ENCODE data around the gene PPP6R3.
"Not testable (repeated sequence)": the region's sequence is repeated elsewhere in the genome, so short reads cannot be mapped to it uniquely, and the experiment has no call there.

PPP6R3 gene

DNA sequence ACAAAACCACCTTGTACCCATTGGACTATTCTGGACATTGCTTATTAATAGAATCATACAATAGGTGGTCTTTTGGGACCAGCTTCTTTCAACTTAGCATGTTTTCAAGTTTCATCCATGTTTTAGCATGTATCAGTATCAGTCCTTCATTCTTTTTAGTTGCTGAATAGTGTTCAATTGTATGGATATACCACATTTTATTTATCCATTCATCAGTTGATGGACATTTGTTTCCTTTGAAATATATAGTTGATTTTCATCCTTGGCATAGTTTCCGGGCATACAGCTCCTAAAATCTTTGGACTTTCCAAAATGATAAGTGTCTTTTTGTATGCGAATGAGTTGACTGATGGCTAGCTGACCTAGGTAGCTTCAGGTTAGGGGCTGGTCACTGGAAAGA lies 12.2 kb downstream of the PPP6R3 start:
- H3K4me3 ChIP-seq (ENCODE audit: low read depth, low read length) = no peak overlapping the region
- H3K27ac ChIP-seq = no peak overlapping the region
- peaks cover 36% of the 10 kb centered on the region for H3K36me3 ChIP-seq
- TF ChIP-seq, protein P1, sequence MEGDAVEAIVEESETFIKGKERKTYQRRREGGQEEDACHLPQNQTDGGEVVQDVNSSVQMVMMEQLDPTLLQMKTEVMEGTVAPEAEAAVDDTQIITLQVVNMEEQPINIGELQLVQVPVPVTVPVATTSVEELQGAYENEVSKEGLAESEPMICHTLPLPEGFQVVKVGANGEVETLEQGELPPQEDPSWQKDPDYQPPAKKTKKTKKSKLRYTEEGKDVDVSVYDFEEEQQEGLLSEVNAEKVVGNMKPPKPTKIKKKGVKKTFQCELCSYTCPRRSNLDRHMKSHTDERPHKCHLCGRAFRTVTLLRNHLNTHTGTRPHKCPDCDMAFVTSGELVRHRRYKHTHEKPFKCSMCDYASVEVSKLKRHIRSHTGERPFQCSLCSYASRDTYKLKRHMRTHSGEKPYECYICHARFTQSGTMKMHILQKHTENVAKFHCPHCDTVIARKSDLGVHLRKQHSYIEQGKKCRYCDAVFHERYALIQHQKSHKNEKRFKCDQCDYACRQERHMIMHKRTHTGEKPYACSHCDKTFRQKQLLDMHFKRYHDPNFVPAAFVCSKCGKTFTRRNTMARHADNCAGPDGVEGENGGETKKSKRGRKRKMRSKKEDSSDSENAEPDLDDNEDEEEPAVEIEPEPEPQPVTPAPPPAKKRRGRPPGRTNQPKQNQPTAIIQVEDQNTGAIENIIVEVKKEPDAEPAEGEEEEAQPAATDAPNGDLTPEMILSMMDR (IDR thresholded peaks at IDR 0.05; ENCODE audit: low read depth, low read length) = no peak
- no peaks in the 10 kb centered on the region for H3K27me3 ChIP-seq (ENCODE audit: insufficient read depth, low read depth, severe bottlenecking)
- DNase-seq = no peak
- peaks cover 3% of the 10 kb centered on the region for H3K9me3 ChIP-seq (ENCODE audit: severe bottlenecking)

GRCh38 chr11:68473693-68474092 lies 13.1 kb downstream of the PPP6R3 start:
- Histone ChIP-seq H3K9me3 (ENCODE audit: severe bottlenecking) (peaks cover 3% of the 10 kb centered on the region), H3K27ac (no peak overlapping the region), H3K4me3 (ENCODE audit: low read depth, low read length) (no peak overlapping the region), H3K36me3 (peaks cover 30% of the 10 kb centered on the region), H3K27me3 (ENCODE audit: insufficient read depth, low read depth, severe bottlenecking) (no peaks in the 10 kb centered on the region)
- TF ChIP-seq, protein P1 (IDR thresholded peaks at IDR 0.05; ENCODE audit: low read depth, low read length) = no peak
- no peak for DNase-seq

GRCh38 chr11:68475626-68476025 lies 15.1 kb downstream of the PPP6R3 start:
- peaks cover 33% of the 10 kb centered on the region for H3K36me3 ChIP-seq

GRCh38 chr11:68479390-68479789 lies 18.8 kb downstream of the PPP6R3 start:
- DNase-seq = no peak
- Histone ChIP-seq H3K27me3 (ENCODE audit: insufficient read depth, low read depth, severe bottlenecking) (no peaks in the 10 kb centered on the region), H3K9me3 (ENCODE audit: severe bottlenecking) (no peaks in the 10 kb centered on the region), H3K4me3 (ENCODE audit: low read depth, low read length) (no peak overlapping the region), H3K36me3 (peaks cover 19% of the 10 kb centered on the region), H3K27ac (no peak overlapping the region)
- TF ChIP-seq, protein P1 (IDR thresholded peaks at IDR 0.05; ENCODE audit: low read depth, low read length) = no peak

More at GRCh38 chr11:68475626-68476025, 15.1 kb downstream of the PPP6R3 start:
- H3K27me3 ChIP-seq (ENCODE audit: insufficient read depth, low read depth, severe bottlenecking); DNase-seq; H3K27ac ChIP-seq; H3K9me3 ChIP-seq (ENCODE audit: severe bottlenecking); H3K4me3 ChIP-seq (ENCODE audit: low read depth, low read length): not testable (repeated sequence)

DNA sequence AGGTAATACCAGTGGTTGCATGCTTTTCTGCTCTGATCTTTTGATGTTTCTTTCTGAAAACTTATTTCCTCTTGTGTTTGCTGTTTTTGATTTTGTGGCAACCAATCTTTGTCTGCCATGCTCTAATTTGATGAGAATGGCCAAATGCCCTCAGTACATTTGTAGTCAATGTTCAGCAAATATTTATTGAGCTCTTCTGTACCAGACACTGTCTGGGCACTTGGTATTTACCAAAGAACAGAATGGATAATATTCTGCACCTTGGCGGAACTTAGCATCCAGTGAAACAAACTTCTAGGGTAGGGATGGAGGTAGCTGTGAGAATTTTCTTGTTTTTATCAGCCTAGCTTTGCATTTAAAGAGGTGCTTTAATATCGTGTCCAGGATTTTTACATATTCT lies 19.6 kb downstream of the PPP6R3 start:
- TF ChIP-seq, protein P1 (IDR thresholded peaks at IDR 0.05; ENCODE audit: low read depth, low read length) = no peak
- Histone ChIP-seq H3K27me3 (ENCODE audit: insufficient read depth, low read depth, severe bottlenecking) (no peaks in the 10 kb centered on the region), H3K36me3 (peaks cover 14% of the 10 kb centered on the region), H3K27ac (no peak overlapping the region), H3K9me3 (ENCODE audit: severe bottlenecking) (no peaks in the 10 kb centered on the region), H3K4me3 (ENCODE audit: low read depth, low read length) (no peak overlapping the region)
- no peak for DNase-seq

GRCh38 chr11:68480852-68481510 lies 20.4 kb downstream of the PPP6R3 start:
- no peak for DNase-seq
- Histone ChIP-seq H3K27me3 (ENCODE audit: insufficient read depth, low read depth, severe bottlenecking) (no peaks in the 10 kb centered on the region), H3K9me3 (ENCODE audit: severe bottlenecking) (no peaks in the 10 kb centered on the region), H3K27ac (no peak overlapping the region), H3K4me3 (ENCODE audit: low read depth, low read length) (no peak overlapping the region), H3K36me3 (peaks cover 14% of the 10 kb centered on the region)
- TF ChIP-seq, protein P1 (IDR thresholded peaks at IDR 0.05; ENCODE audit: low read depth, low read length) = no peak

All from WERI-Rb-1 (cell line).